DMS153 treated with DMSO at 0.1 percent for 48 hours (cell line): Measurements from ENCODE around the gene GSTM5.
"Not testable (repeated sequence)": the region's sequence is repeated elsewhere in the genome, so short reads cannot be mapped to it uniquely, and the experiment has no call there.

ENCODE experiments used
- DNase-seq: peaks from one replicate; lab custom pipeline; 2025; ENCODE audit not compliant: unreplicated experiment; lab: John Stamatoyannopoulos, UW

The GSTM5 gene

GRCh38 chr1:109695138-109695537, 16.9 kb upstream of the GSTM5 start:
- not testable (repeated sequence) for DNase-seq

- DNase-seq = no peak
These were observed 15.0 kb upstream of the GSTM5 start for GRCh38 chr1:109697066-109697465.

GRCh38 chr1:109697861-109698260, 14.2 kb upstream of the GSTM5 start:
- not testable (repeated sequence) for DNase-seq

GRCh38 chr1:109702940-109703339, 9.1 kb upstream of the GSTM5 start:
- DNase-seq = not testable (repeated sequence)

- no peak for DNase-seq
These were observed 7.9 kb upstream of the GSTM5 start for GRCh38 chr1:109704173-109704572.

- no peak for DNase-seq
These were observed 6.6 kb upstream of the GSTM5 start for GRCh38 chr1:109705411-109705810.

GRCh38 chr1:109708949-109709348, 3.1 kb upstream of the GSTM5 start:
- not testable (repeated sequence) for DNase-seq

- DNase-seq = not testable (repeated sequence)
These were observed 2.2 kb upstream of the GSTM5 start for GRCh38 chr1:109709822-109710221.

GRCh38 chr1:109712321-109712864, 342 bp downstream of the GSTM5 start:
- no peak for DNase-seq

- no peak for DNase-seq
These were observed 1.6 kb downstream of the GSTM5 start for GRCh38 chr1:109713636-109714035.

- DNase-seq = no peak
These were observed 2.8 kb downstream of the GSTM5 start for GRCh38 chr1:109714661-109715372.

GRCh38 chr1:109716121-109716520, 4.1 kb downstream of the GSTM5 start:
- no peak for DNase-seq

GRCh38 chr1:109716570-109717090, 4.6 kb downstream of the GSTM5 start:
- DNase-seq = no peak

GRCh38 chr1:109717729-109718128, 5.7 kb downstream of the GSTM5 start:
- no peak for DNase-seq

- no peak for DNase-seq
These were observed 6.4 kb downstream of the GSTM5 start for GRCh38 chr1:109718495-109718894.

- DNase-seq = no peak
These were observed 7.3 kb downstream of the GSTM5 start for GRCh38 chr1:109719337-109719837.

GRCh38 chr1:109721042-109721441, 9.0 kb downstream of the GSTM5 start:
- no peak for DNase-seq

GRCh38 chr1:109721971-109722370, 9.9 kb downstream of the GSTM5 start:
- DNase-seq = no peak

GRCh38 chr1:109722908-109723691, 11.0 kb downstream of the GSTM5 start:
- DNase-seq = no peak

GRCh38 chr1:109724933-109725332, 12.9 kb downstream of the GSTM5 start:
- no peak for DNase-seq

GRCh38 chr1:109725510-109725909, 13.5 kb downstream of the GSTM5 start:
- DNase-seq = no peak

GRCh38 chr1:109726007-109726406, 14.0 kb downstream of the GSTM5 start:
- no peak for DNase-seq
